Heart left ventricle (tissue), 16 donors: ENCODE results near the gene ABCA1. TPM values are rescaled to one million over a fixed set of nuclear protein-coding genes. Genes with fewer than 3 reads are reported as not detected.

Experiments
- ATAC-seq, 4 donors: fragments of 200-7000 bp; cut with Tn5 transposase; one replicate each; pipeline ENCODE4 v1.9.1; 2020 to 2022; ENCODE audit warnings: moderate library complexity in 4 of 4, mild to moderate bottlenecking in 3 of 4, moderate number of reproducible peaks in 1 of 4
- DNase-seq, 5 donors: peaks; one replicate each; pipeline ENCODE4 v3.0.0-alpha.2; 2020
- H3K27ac ChIP-seq, 12 donors: fragments of 200-600 bp; sonication (generic) in 4 of 12; one replicate each; pipeline versions ENCODE4 v1.5.0 to v1.8.0; 2016 to 2022; ENCODE audit warnings: mild to moderate bottlenecking in 2 of 12
- H3K27me3 ChIP-seq, 9 donors: fragments of 200-600 bp; sonication (generic) in 2 of 9; one replicate each; pipeline versions ENCODE4 v1.5.1 to v1.8.0; 2016 to 2022; ENCODE audit warnings: mild to moderate bottlenecking in 3 of 9
- H3K36me3 ChIP-seq, 9 donors: fragments of 200-600 bp; sonication (generic) in 2 of 9; one replicate each; pipeline versions ENCODE4 v1.5.0 to v1.8.0; 2018 to 2022; ENCODE audit warnings: mild to moderate bottlenecking in 2 of 9
- H3K4me1 ChIP-seq, 12 donors: fragments of 200-600 bp; sonication (generic) in 4 of 12; one replicate each; pipeline versions ENCODE4 v1.5.0 to v1.8.0; 2016 to 2022; ENCODE audit warnings: mild to moderate bottlenecking in 3 of 12
- H3K4me3 ChIP-seq, 12 donors: fragments of 200-600 bp; sonication (generic) in 4 of 12; one replicate each; pipeline versions ENCODE4 v1.5.0 to v1.8.0; 2017 to 2022; ENCODE audit warnings: mild to moderate bottlenecking in 9 of 12, moderate library complexity in 4 of 12
- H3K9me3 ChIP-seq, 12 donors: fragments of 200-600 bp; sonication (generic) in 4 of 12; one replicate each; pipeline versions ENCODE4 v1.5.0 to v1.8.0; 2016 to 2022; ENCODE audit warnings: mild to moderate bottlenecking in 1 of 12
- POLR2A ChIP-seq, 2 donors: fragments of 450-650 bp; IDR thresholded peaks; one replicate each; pipeline ENCODE4 v1.6.1; 2017; ENCODE audit warnings: antibody characterized with exemption in 2 of 2, mild to moderate bottlenecking in 2 of 2, moderate library complexity in 2 of 2
- WGBS, 4 donors: extraction: QIAGEN DNeasy Blood & Tissue Kit in 2 of 4; methylation state at CpG; one replicate each; pipeline versions ENCODE4 v1.1.5 to v1.1.7; 2013 to 2018; 5-methylcytosine and 5-hydroxymethylcytosine counted together
- intact Hi-C, 10 donors: fragments of 100-400 bp; cut with DNase I; formaldehyde crosslinking; loops; one replicate each; pipeline versions ENCODE4 v1.11.1 to v1.14.2; 2022
- polyA plus RNA-seq, 2 donors: library from polyadenylated mRNA; stranded (reverse); fragments of 200-250 nt; gene quantifications; one replicate each; pipeline ENCODE4 v1.2.3, GENCODE V29; 2013
- total RNA-seq, 9 donors: library from RNA; depleted of rRNA in 2 of 9; stranded (reverse); fragments of >200 nt in 2 of 9; fragmentation: NEBNext Ultra II Directional in 3 of 9; extraction: Animal tissue kit (Norgen Biotek cat#: 25700) in 3 of 9; gene quantifications; one replicate each; pipeline versions ENCODE4 v1.1.0 to v1.2.4, GENCODE V29; 2016 to 2023
- TF ChIP-seq, protein P1 (sequence below), 12 donors: fragments of 200-600 bp; sonication (generic) in 4 of 12; IDR thresholded peaks; one replicate each; pipeline versions ENCODE4 v1.5.0 to v1.8.0; 2018 to 2022; ENCODE audit warnings: antibody characterized with exemption in 12 of 12, mild to moderate bottlenecking in 5 of 12
- donor health status: ischemic (EF 13 %, LVEDD 7.1; RV severe dilation, severe dysfunction).
- donor health status: healthy with polysubstance abuse.
- donor health status: DM: no; HTN: yes; CAD: no.
- donor health status: DM: no; HTN: no; CAD: no.
- donor health status: ischemic (EF 25% LVEDD 6.9; RV normal size, moderate dysfunction).
- donor health status: ischemic (EF 25% LVEDD 5.7; RV mildly dilated, moderate dysfunction).
- donor health status: healthy.
- donor health status: DM: yes; HTN: yes; CAD: no.
- donor health status: ischemic (EF 35%, LVEDD 5.7; RV mildly dilated, moderate dysfunction).
- donor health status: nonischemic (EF 11% LVEDD 7.7; RV severe dilation, severe dysfunction).
- donor health status: DM: yes; HTN: yes; CAD: no.
- donor health status: PGD.
- donor health status: ischemic (EF 29% LVEDD 5.4; RV normal size, mild dysfunction).
- donor health status: nonischemic (EF 23%, LVEDD 6.1; RV moderate dilation, normal function).

ABCA1 gene
- total and polyA plus RNA-seq, 11 donors = 2.1 to 45.3 (median 10.6) TPM

DNA sequence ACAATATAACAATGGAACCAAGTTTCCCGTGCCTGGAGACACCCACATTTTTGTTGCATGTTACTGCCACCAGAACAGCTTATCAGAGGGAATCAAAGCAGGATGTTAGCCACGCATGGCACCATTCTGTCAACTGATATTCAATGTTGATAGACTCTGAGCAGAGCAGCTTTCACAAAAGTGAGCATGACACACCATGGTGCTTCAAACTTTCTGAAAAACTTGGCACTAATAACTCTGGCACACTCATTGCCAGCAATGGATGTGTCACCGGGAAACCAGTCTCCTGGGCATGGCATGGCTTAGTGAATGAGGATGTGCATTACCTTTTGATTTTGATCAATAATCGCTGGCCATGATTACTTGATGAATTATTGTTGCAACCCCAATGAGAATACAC, 144.4 kb downstream of the ABCA1 start:
- ATAC-seq (no peak), DNase-seq (no peak)
- Histone ChIP-seq H3K27me3 (no peaks in the 10 kb centered on the region), H3K4me1 (peaks cover 0 to 24% (median 0%) of the 10 kb centered on the region in 12 donors), H3K4me3 (no peak overlapping the region), H3K27ac (no peak overlapping the region), H3K9me3 (no peaks in the 10 kb centered on the region), H3K36me3 (peaks cover 0 to 70% (median 62%) of the 10 kb centered on the region in 9 donors)
- WGBS, 4 donors = 88 to 92% (median 90%) methylated on average over 4 of the region's 4 CpGs
- intact Hi-C loops = loop anchor here in 1 of 10 donors (10.0 kb wide), 1 partner anchor 131 kb away; no protein-coding TSS in a partner anchor
- TF ChIP-seq POLR2A (IDR thresholded peaks at IDR 0.05) = no peak
- TF ChIP-seq, protein P1, sequence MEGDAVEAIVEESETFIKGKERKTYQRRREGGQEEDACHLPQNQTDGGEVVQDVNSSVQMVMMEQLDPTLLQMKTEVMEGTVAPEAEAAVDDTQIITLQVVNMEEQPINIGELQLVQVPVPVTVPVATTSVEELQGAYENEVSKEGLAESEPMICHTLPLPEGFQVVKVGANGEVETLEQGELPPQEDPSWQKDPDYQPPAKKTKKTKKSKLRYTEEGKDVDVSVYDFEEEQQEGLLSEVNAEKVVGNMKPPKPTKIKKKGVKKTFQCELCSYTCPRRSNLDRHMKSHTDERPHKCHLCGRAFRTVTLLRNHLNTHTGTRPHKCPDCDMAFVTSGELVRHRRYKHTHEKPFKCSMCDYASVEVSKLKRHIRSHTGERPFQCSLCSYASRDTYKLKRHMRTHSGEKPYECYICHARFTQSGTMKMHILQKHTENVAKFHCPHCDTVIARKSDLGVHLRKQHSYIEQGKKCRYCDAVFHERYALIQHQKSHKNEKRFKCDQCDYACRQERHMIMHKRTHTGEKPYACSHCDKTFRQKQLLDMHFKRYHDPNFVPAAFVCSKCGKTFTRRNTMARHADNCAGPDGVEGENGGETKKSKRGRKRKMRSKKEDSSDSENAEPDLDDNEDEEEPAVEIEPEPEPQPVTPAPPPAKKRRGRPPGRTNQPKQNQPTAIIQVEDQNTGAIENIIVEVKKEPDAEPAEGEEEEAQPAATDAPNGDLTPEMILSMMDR (IDR thresholded peaks at IDR 0.05) = no peak

DNA sequence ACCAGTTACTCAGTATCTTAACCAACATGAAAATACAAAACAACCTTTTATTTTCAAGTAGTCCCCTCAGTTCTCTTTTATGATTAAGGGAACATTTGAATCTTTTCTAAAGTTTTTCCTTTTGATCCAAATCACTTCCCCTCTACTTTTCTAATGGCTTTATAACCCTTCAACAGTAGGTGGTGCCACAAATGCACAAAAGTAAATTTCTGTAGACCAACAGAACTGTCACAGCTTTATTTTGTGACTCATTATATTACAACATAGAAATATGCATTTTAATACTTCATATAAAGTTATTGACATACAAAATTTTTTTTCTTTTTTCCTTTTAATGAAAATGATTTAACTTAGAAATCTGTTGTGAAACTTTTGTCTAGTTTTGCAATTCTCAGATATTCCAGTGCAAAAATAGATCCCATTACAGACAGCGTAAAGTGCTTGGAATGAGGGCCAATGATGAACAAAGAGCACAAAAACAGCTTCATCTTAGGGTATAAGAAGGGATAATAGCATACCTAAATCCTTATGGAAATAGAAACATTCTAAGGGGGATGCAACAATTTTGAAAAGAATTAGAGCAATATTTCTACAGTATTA, 147.1 kb downstream of the ABCA1 start:
- Histone ChIP-seq H3K9me3 (no peaks in the 10 kb centered on the region), H3K4me3 (no peak overlapping the region), H3K27ac (peak overlapping the region in 2 of 12 donors; percentile 6 to 28), H3K36me3 (peaks cover 0 to 43% (median 35%) of the 10 kb centered on the region in 9 donors), H3K27me3 (no peaks in the 10 kb centered on the region), H3K4me1 (peaks cover 0 to 42% (median 14%) of the 10 kb centered on the region in 12 donors)
- TF ChIP-seq POLR2A (IDR thresholded peaks at IDR 0.05) = no peak
- TF ChIP-seq, protein P1 (IDR thresholded peaks at IDR 0.05) = peak in 9 of 12 donors; percentile 11 to 52 (median 33)
- 68 to 84% (median 72%) methylated on average over 1 of the region's 1 CpG for WGBS, 4 donors
- no peak for ATAC-seq
- DNase-seq = no peak
- intact Hi-C loops = loop anchor here in 1 of 10 donors (10.0 kb wide), 1 partner anchor 134 kb away; no protein-coding TSS in a partner anchor

DNA sequence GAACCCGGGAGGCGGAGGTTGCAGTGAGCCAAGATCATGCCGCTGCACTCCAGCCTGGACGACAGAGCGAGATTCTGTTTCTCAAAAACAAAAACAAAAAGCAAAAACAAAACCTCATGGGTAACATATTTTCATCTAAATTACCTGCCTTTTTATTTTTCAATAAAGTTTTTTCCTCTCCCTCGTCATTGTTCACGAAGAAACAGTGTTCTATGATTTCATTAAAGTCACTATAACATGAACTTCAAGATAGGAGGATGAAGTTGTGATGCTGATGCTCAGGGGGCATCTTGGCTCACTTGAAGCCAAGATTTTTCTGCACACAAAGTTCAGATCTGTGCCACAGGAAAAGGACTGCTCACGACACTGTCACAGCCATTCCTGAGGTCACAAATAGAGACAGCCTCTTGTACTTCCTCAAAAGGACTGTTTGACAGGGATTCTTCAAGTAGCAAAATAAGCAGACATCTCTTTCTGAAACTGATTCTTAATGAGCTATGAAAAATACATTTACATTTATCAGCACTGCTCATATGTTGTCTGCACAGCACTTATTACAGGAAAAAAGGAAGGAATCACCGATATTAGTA, 147.9 kb downstream of the ABCA1 start:
- Histone ChIP-seq H3K4me3 (no peak overlapping the region), H3K4me1 (peaks cover 0 to 47% (median 17%) of the 10 kb centered on the region in 12 donors), H3K27ac (peak overlapping the region in 2 of 12 donors; percentile 6 to 28), H3K27me3 (no peaks in the 10 kb centered on the region), H3K9me3 (no peaks in the 10 kb centered on the region), H3K36me3 (peaks cover 0 to 38% (median 27%) of the 10 kb centered on the region in 9 donors)
- TF ChIP-seq, protein P1 (IDR thresholded peaks at IDR 0.05) = no peak
- no peak for TF ChIP-seq POLR2A (IDR thresholded peaks at IDR 0.05)
- WGBS, 4 donors = 79 to 85% (median 82%) methylated on average over 9 of the region's 9 CpGs
- ATAC-seq (no peak), DNase-seq (no peak)
- intact Hi-C loops = loop anchor here in 1 of 10 donors (10.0 kb wide), 1 partner anchor 135 kb away; no protein-coding TSS in a partner anchor

DNA sequence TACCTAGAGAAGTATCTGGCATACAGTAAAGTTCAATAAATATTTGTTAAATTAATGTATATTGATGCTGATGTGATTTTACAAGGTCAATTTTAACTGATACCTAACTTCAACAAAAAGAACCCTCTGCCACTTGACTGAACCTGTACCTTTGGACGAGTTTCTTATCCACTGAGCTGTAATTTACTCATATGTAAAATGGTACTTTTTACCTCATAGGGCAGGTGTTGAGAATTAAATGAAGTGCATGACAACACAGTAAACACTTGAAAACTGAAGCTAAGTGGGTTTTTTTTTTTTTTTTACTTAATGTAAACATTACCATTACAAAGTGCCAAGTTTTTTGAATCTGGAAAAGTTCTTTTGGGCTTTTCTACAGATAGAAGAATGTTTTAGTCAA, 148.6 kb downstream of the ABCA1 start:
- DNase-seq (no peak), ATAC-seq (no peak)
- Histone ChIP-seq H3K36me3 (peaks cover 0 to 33% (median 20%) of the 10 kb centered on the region in 9 donors), H3K27ac (peak overlapping the region in 1 of 12 donors; percentile 0), H3K9me3 (no peaks in the 10 kb centered on the region), H3K4me3 (no peak overlapping the region), H3K4me1 (peaks cover 0 to 54% (median 18%) of the 10 kb centered on the region in 12 donors), H3K27me3 (no peaks in the 10 kb centered on the region)
- WGBS, 4 donors = 86 to 93% (median 89%) methylated on average over 1 of the region's 1 CpG
- TF ChIP-seq, protein P1 (IDR thresholded peaks at IDR 0.05) = no peak
- no peak for TF ChIP-seq POLR2A (IDR thresholded peaks at IDR 0.05)
- intact Hi-C loops = no loop called here
